ENCODE data around the gene S1PR5.

DNA sequence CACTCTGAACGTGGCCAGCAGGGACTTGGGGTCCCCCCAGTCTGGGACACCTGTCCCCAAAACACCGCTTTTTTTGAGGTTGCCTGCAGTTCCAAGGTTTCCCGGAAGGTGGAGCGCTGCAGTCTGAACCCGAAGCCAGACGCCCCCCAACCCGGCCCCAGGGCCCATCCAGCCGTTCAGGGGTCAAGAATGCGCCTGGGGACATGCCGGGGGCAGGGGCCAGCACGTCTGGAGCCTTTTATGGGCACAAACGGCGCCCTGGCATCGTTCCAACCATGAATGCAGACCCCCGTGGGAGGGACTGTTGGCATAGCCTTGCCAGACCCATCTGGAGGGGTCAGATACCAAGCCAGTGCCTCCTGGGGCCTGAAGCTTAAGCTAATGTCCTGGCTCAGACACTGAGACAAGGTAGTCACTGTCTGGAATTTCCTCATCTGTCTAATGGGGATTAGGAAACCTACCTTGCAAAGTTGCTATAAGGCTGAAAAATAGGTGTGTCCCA, 6.9 kb downstream of the S1PR5 start:
- TF ChIP-seq, protein P1, sequence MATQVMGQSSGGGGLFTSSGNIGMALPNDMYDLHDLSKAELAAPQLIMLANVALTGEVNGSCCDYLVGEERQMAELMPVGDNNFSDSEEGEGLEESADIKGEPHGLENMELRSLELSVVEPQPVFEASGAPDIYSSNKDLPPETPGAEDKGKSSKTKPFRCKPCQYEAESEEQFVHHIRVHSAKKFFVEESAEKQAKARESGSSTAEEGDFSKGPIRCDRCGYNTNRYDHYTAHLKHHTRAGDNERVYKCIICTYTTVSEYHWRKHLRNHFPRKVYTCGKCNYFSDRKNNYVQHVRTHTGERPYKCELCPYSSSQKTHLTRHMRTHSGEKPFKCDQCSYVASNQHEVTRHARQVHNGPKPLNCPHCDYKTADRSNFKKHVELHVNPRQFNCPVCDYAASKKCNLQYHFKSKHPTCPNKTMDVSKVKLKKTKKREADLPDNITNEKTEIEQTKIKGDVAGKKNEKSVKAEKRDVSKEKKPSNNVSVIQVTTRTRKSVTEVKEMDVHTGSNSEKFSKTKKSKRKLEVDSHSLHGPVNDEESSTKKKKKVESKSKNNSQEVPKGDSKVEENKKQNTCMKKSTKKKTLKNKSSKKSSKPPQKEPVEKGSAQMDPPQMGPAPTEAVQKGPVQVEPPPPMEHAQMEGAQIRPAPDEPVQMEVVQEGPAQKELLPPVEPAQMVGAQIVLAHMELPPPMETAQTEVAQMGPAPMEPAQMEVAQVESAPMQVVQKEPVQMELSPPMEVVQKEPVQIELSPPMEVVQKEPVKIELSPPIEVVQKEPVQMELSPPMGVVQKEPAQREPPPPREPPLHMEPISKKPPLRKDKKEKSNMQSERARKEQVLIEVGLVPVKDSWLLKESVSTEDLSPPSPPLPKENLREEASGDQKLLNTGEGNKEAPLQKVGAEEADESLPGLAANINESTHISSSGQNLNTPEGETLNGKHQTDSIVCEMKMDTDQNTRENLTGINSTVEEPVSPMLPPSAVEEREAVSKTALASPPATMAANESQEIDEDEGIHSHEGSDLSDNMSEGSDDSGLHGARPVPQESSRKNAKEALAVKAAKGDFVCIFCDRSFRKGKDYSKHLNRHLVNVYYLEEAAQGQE (IDR thresholded peaks at IDR 0.05; ENCODE audit: low read depth, low read length), result no peak
- TF ChIP-seq SIX5 (IDR thresholded peaks at IDR 0.05; ENCODE audit: low read depth, low read length, severe bottlenecking) (no peak), RFX5 (IDR thresholded peaks at IDR 0.05; ENCODE audit: low read depth, low read length) (no peak), RELA (IDR thresholded peaks at IDR 0.05; ENCODE audit: borderline replicate concordance, partially characterized antibody) (no peak), SPI1 (IDR thresholded peaks at IDR 0.05; ENCODE audit: borderline replicate concordance, insufficient read depth, low read depth, low read length) (no peak), TCF12 (IDR thresholded peaks at IDR 0.05; ENCODE audit: low read depth, low read length) (no peak), TARDBP (IDR thresholded peaks at IDR 0.05; ENCODE audit: borderline replicate concordance) (no peak), NKRF (conservative IDR thresholded peaks at IDR 0.05) (no peak), SMC3 (IDR thresholded peaks at IDR 0.05; ENCODE audit: borderline replicate concordance, low read length) (peak; percentile 49), ELK1 (IDR thresholded peaks at IDR 0.05; ENCODE audit: low read depth, low read length) (no peak), ESRRA (IDR thresholded peaks at IDR 0.05; ENCODE audit: low read length) (no peak), HCFC1 (IDR thresholded peaks at IDR 0.05; ENCODE audit: low read length) (no peak), FOXK2 (IDR thresholded peaks at IDR 0.05) (no peak)
- TF ChIP-seq, protein P2, sequence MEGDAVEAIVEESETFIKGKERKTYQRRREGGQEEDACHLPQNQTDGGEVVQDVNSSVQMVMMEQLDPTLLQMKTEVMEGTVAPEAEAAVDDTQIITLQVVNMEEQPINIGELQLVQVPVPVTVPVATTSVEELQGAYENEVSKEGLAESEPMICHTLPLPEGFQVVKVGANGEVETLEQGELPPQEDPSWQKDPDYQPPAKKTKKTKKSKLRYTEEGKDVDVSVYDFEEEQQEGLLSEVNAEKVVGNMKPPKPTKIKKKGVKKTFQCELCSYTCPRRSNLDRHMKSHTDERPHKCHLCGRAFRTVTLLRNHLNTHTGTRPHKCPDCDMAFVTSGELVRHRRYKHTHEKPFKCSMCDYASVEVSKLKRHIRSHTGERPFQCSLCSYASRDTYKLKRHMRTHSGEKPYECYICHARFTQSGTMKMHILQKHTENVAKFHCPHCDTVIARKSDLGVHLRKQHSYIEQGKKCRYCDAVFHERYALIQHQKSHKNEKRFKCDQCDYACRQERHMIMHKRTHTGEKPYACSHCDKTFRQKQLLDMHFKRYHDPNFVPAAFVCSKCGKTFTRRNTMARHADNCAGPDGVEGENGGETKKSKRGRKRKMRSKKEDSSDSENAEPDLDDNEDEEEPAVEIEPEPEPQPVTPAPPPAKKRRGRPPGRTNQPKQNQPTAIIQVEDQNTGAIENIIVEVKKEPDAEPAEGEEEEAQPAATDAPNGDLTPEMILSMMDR (IDR thresholded peaks at IDR 0.05 in 2 of 3, conservative IDR thresholded peaks at IDR 0.05 in 1 of 3; ENCODE audit: control insufficient read depth in 2 of 3, extremely low read depth in 1 of 3, insufficient read depth in 1 of 3, low read depth in 3 of 3, low read length in 3 of 3), result peak; percentile 55 to 91 (median 88)

Data from GM12878 (cell line).